Smooth muscle cell (in vitro differentiated cells): Measurements from ENCODE around the gene BTBD1. TPM values are rescaled to one million over a fixed set of nuclear protein-coding genes. Genes with fewer than 3 reads are reported as not detected.

Experiments
- DNase-seq: peaks from one replicate; lab custom pipeline; 2025; ENCODE audit not compliant: unreplicated experiment; lab: John Stamatoyannopoulos, UW
- H2AFZ ChIP-seq: fragments of 200-600 bp; sonication (generic); 2 replicates; pipeline ENCODE4 v1.6.0; 2016; ENCODE audit warnings: antibody characterized with exemption, low read depth, mild to moderate bottlenecking
- H3F3A ChIP-seq: fragments of 200-600 bp; sonication (generic); 2 replicates; pipeline ENCODE4 v1.6.0; 2017; ENCODE audit warnings: antibody characterized with exemption, low read depth
- H3K27ac ChIP-seq: fragments of 200-600 bp; sonication (generic); 2 replicates; pipeline ENCODE4 v1.5.1; 2016; ENCODE audit warnings: low read depth, mild to moderate bottlenecking
- H3K27me3 ChIP-seq: fragments of 200-600 bp; sonication (generic); 2 replicates; pipeline ENCODE4 v1.6.1; 2016; ENCODE audit warnings: low read depth, mild to moderate bottlenecking
- H3K36me3 ChIP-seq: fragments of 200-600 bp; sonication (generic); 2 replicates; pipeline ENCODE4 v1.5.1; 2016; ENCODE audit warnings: low read depth
- H3K4me1 ChIP-seq: fragments of 200-600 bp; sonication (generic); 2 replicates; pipeline ENCODE4 v1.5.1; 2016; ENCODE audit warnings: low read depth
- H3K4me2 ChIP-seq: fragments of 200-600 bp; sonication (generic); 2 replicates; pipeline ENCODE4 v1.6.0; 2016; ENCODE audit warnings: mild to moderate bottlenecking
- H3K4me3 ChIP-seq: fragments of 200-600 bp; sonication (generic); 2 replicates; pipeline ENCODE4 v1.5.1; 2016; ENCODE audit warnings: mild to moderate bottlenecking
- H3K79me2 ChIP-seq: fragments of 200-600 bp; sonication (generic); 2 replicates; pipeline ENCODE4 v1.6.0; 2016; ENCODE audit warnings: low read depth, mild to moderate bottlenecking
- H3K9ac ChIP-seq: fragments of 200-600 bp; sonication (generic); 2 replicates; pipeline ENCODE4 v1.6.0; 2016; ENCODE audit warnings: low read depth
- H3K9me3 ChIP-seq: fragments of 200-600 bp; sonication (generic); replicated peaks from 2 replicates; pipeline ENCODE4 v1.5.1; 2016; ENCODE audit warnings: low read depth
- H4K20me1 ChIP-seq: fragments of 200-600 bp; sonication (generic); 2 replicates; pipeline ENCODE4 v1.6.0; 2016; ENCODE audit warnings: low read depth
- CTCF ChIP-seq: fragments of 200-600 bp; sonication (generic); IDR thresholded peaks from 2 replicates; pipeline ENCODE4 v1.5.1; 2017; ENCODE audit warnings: borderline replicate concordance, mild to moderate bottlenecking, antibody characterized with exemption; ENCODE audit not compliant: insufficient read depth, poor library complexity, severe bottlenecking
- WGBS: methylation state at CpG from one replicate; pipeline ENCODE4 v1.1.7; 2016; ENCODE audit warnings: low lambda C conversion rate; 5-methylcytosine and 5-hydroxymethylcytosine counted together
- polyA plus RNA-seq: library from polyadenylated mRNA; unstranded; fragments of >200 nt; fragmentation: Nextera tagmentation; extraction: Ambion mirVana; gene quantifications from 2 replicates; pipeline ENCODE4 v1.2.1, GENCODE V29; 2016
- total RNA-seq: library from RNA; depleted of rRNA; stranded (reverse); fragments of >200 nt; gene quantifications from 2 replicates; pipeline ENCODE4 v1.2.3, GENCODE V29; 2014

Gene BTBD1
- total and polyA plus RNA-seq, 2 experiments from 2014 or later = 43.2 to 75.2 TPM

GRCh38 chr15:83108266-83109219, 41.5 kb upstream of the BTBD1 start:
- Histone ChIP-seq H3F3A (no peaks in the 10 kb centered on the region), H3K9me3 (no peaks in the 10 kb centered on the region), H3K4me1 (peaks cover 4% of the 10 kb centered on the region), H3K36me3 (no peaks in the 10 kb centered on the region), H3K27me3 (peaks cover 67% of the 10 kb centered on the region), H3K4me2 (no peak overlapping the region), H3K79me2 (no peaks in the 10 kb centered on the region), H4K20me1 (no peaks in the 10 kb centered on the region), H3K27ac (no peak overlapping the region), H2AFZ (no peak overlapping the region), H3K4me3 (no peak overlapping the region), H3K9ac (no peak overlapping the region)
- no peak for TF ChIP-seq CTCF
- DNase-seq = no peak
- WGBS = 80% methylated on average over 21 of the region's 21 CpGs

- peaks cover 69% of the 10 kb centered on the region for H3K27me3 ChIP-seq
- H3K79me2 ChIP-seq = no peaks in the 10 kb centered on the region
- H4K20me1 ChIP-seq = no peaks in the 10 kb centered on the region
- TF ChIP-seq CTCF = no peak
- H3K4me1 ChIP-seq = peaks cover 4% of the 10 kb centered on the region
- no peaks in the 10 kb centered on the region for H3K36me3 ChIP-seq
- DNase-seq = no peak
- H3K9me3 ChIP-seq = no peaks in the 10 kb centered on the region
- H2AFZ ChIP-seq = no peak overlapping the region
- H3K27ac ChIP-seq = no peak overlapping the region
- 38% methylated on average over 23 of the region's 30 CpGs for WGBS
- no peak overlapping the region for H3K9ac ChIP-seq
- H3K4me2 ChIP-seq = peak overlapping the region; percentile 87
- peak overlapping the region; percentile 48 for H3K4me3 ChIP-seq
- no peaks in the 10 kb centered on the region for H3F3A ChIP-seq
Observed at GRCh38 chr15:83107841-83108181, 40.8 kb upstream of the BTBD1 start.

- peak within 1 kb of the TSS; percentile 48 for H3K4me3 ChIP-seq
- 5% methylated on average over 45 of the region's 97 CpGs for whole genome bisulfite sequencing
- no peaks in the 10 kb centered on the region for H3F3A ChIP-seq
- no peak within 1 kb of the TSS for H2AFZ ChIP-seq
- peaks cover 75% of the 10 kb centered on the region for H3K27me3 ChIP-seq
- H4K20me1 ChIP-seq = no peaks in the 10 kb centered on the region
- no peak within 1 kb of the TSS for H3K27ac ChIP-seq
- no peak for DNase-seq
- H3K4me1 ChIP-seq = peaks cover 4% of the 10 kb centered on the region
- no peaks in the 10 kb centered on the region for H3K9me3 ChIP-seq
- no peak for TF ChIP-seq CTCF
- H3K4me2 ChIP-seq = peak within 1 kb of the TSS; percentile 87
- no peak within 1 kb of the TSS for H3K9ac ChIP-seq
- no peaks in the 10 kb centered on the region for H3K79me2 ChIP-seq
- H3K36me3 ChIP-seq = no peaks in the 10 kb centered on the region
Observed at GRCh38 chr15:83106994-83107840, 40.2 kb upstream of the BTBD1 start, which contains the start of gene TM6SF1. Gene TM6SF1, plus strand, starts transcription at chr15:83107645. Its CDS starts 36 bp downstream, at chr15:83107681.
